GM12878 (cell line): ENCODE measurements around the gene PHAF1. TPM values are rescaled to one million over a fixed set of nuclear protein-coding genes. Genes with fewer than 3 reads are reported as not detected.

Experiments used
- ATF7 ChIP-seq: fragments of 450-650 bp; IDR thresholded peaks from 2 replicates; pipeline ENCODE4 v1.6.1; 2016; ENCODE audit warnings: low read depth, mild to moderate bottlenecking
- BCLAF1 ChIP-seq: fragments of 450-650 bp; IDR thresholded peaks from 2 replicates; pipeline ENCODE4 v1.6.1; 2017; ENCODE audit warnings: antibody characterized with exemption, mild to moderate bottlenecking, moderate library complexity
- CBX5 ChIP-seq: sonication (generic); IDR thresholded peaks from 2 replicates; pipeline ENCODE4 v1.6.1; 2016; ENCODE audit warnings: low read depth, moderate library complexity, mild to moderate bottlenecking, inconsistent platforms
- CREB1 ChIP-seq: IDR thresholded peaks from 2 replicates; pipeline ENCODE4 v1.6.1; 2012; ENCODE audit warnings: low read depth, mild to moderate bottlenecking, inconsistent platforms
- DPF2 ChIP-seq: fragments of 450-650 bp; IDR thresholded peaks from 2 replicates; pipeline ENCODE4 v1.6.1; 2017; ENCODE audit warnings: mild to moderate bottlenecking
- LARP7 ChIP-seq: fragments of 450-650 bp; IDR thresholded peaks from 2 replicates; pipeline ENCODE4 v1.6.1; 2017; ENCODE audit warnings: mild to moderate bottlenecking
- MAX ChIP-seq: IDR thresholded peaks from 2 replicates; pipeline ENCODE4 v1.6.1; 2012; ENCODE audit warnings: low read depth, low read length, improper control_type of control experiment
- MEF2B ChIP-seq: fragments of 450-650 bp; IDR thresholded peaks from 2 replicates; pipeline ENCODE4 v1.6.1; 2018; ENCODE audit warnings: mild to moderate bottlenecking, moderate library complexity; ENCODE audit not compliant: partially characterized antibody, poor library complexity, severe bottlenecking
- NBN ChIP-seq: fragments of 450-650 bp; IDR thresholded peaks from 2 replicates; pipeline ENCODE4 v1.6.1; 2016
- NKRF ChIP-seq: fragments of 450-650 bp; conservative IDR thresholded peaks from 2 replicates; pipeline ENCODE4 v1.6.1; 2017; ENCODE audit warnings: mild to moderate bottlenecking, moderate library complexity
- NR2F1 ChIP-seq: fragments of 450-650 bp; conservative IDR thresholded peaks from 2 replicates; pipeline ENCODE4 v1.6.1; 2017; ENCODE audit warnings: mild to moderate bottlenecking
- PRDM15 ChIP-seq: fragments of 450-650 bp; formaldehyde crosslinking; IDR thresholded peaks from 2 replicates; pipeline ENCODE4 v1.4.0; 2020; ENCODE audit warnings: mild to moderate bottlenecking, moderate library complexity
- RB1 ChIP-seq: fragments of 450-650 bp; formaldehyde crosslinking; IDR thresholded peaks from 2 replicates; pipeline ENCODE4 v1.6.1; 2017; ENCODE audit warnings: mild to moderate bottlenecking, borderline replicate concordance
- RELA ChIP-seq: fragments of 450-650 bp; IDR thresholded peaks from 2 replicates; pipeline ENCODE4 v1.8.0; 2014; ENCODE audit warnings: borderline replicate concordance; ENCODE audit not compliant: partially characterized antibody
- SIN3A ChIP-seq: IDR thresholded peaks from 2 replicates; pipeline ENCODE4 v1.6.1; 2012; ENCODE audit warnings: low read depth, low read length, improper control_type of control experiment
- ZNF622 ChIP-seq: fragments of 450-650 bp; IDR thresholded peaks from 2 replicates; pipeline ENCODE4 v1.6.1; 2017; ENCODE audit warnings: mild to moderate bottlenecking, inconsistent platforms
- polyA plus RNA-seq, 11 experiments: library from polyadenylated mRNA; depleted of rRNA in 4 of 11; unstranded in 6 of 11; stranded (reverse) in 5 of 11; fragments of >200 nt; fragmentation: Nextera tagmentation in 4 of 11; fragmentation: Illumina TruSeq in 1 of 11; extraction: Ambion mirVana in 4 of 11; extraction: Trizol in 1 of 11; gene quantifications; 1 replicate in 1 of 11; 2 replicates in 10 of 11; pipeline versions ENCODE4 v1.2.1 to v1.2.3, GENCODE V29; 2011 to 2016; ENCODE audit warnings: inconsistent platforms in 2 of 11, missing spikeins in 2 of 11, low read depth in 1 of 11
- total RNA-seq, 4 experiments: library from RNA; depleted of rRNA in 3 of 4; stranded (reverse); fragments of >200 nt in 3 of 4; fragmentation: Illumina TruSeq in 1 of 4; extraction: Trizol in 1 of 4; gene quantifications; 2 replicates each; pipeline versions ENCODE4 v1.2.1 to v1.2.3, GENCODE V29; 2013 to 2021
- TF ChIP-seq, protein P1 (sequence below): fragments of 450-650 bp; IDR thresholded peaks from 2 replicates; pipeline ENCODE4 v1.6.1; 2014; ENCODE audit warnings: mild to moderate bottlenecking
- TF ChIP-seq, protein P2 (sequence below): fragments of 150-350 bp; IDR thresholded peaks from 2 replicates; pipeline ENCODE4 v1.6.1; 2014; ENCODE audit warnings: mild to moderate bottlenecking, low read depth, low read length

PHAF1 gene
- total and polyA plus RNA-seq, 10 of the 15 experiments (the other 5 are each of a cell fraction or from before 2014, with no cell fraction given): 4.5 to 20.9 (median 14.9) TPM

DNA sequence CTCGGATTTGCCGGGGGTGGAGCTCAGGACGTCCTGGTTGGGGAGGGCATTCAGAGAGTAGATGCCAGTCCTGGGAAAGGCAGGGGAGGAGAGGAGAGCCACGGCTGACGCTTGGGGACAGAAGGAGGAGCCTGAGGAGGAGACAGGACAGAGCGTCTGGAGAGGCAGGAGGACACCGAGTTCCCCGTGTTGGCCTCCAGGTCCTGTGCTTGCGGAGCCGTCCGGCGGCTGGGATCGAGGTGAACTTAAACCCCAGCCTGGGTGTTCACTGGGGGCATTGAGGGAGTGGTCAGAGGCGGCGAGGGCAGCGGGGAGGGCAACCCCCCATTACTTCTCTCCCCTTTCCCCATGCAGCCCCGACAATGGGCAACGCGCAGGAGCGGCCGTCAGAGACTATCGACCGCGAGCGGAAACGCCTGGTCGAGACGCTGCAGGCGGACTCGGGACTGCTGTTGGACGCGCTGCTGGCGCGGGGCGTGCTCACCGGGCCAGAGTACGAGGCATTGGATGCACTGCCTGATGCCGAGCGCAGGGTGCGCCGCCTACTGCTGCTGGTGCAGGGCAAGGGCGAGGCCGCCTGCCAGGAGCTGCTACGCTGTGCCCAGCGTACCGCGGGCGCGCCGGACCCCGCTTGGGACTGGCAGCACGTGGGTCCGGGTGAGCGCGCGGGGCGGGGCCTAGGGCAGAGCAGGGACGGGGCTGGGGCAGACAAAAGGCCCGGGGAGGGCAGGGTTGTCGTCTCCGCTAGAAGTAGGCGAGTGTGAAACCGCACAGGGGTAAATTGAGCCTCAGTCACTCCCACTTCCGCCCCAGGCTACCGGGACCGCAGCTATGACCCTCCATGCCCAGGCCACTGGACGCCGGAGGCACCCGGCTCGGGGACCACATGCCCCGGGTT lies 64.3 kb downstream of the PHAF1 start (continued):
- TF ChIP-seq NKRF (0 out of 2 replicates have a peak, but pooled peaks have one; percentile 45), PRDM15 (CRISPR knock-in tag) (no peak), NBN (0 out of 2 replicates have a peak, but pooled peaks have one; percentile 27), DPF2 (peak; percentile 85), LARP7 (peak; percentile 77; the same call in 1 of the 2 replicates), ATF7 (peak; percentile 38; the same call in 1 of the 2 replicates), CBX5 (no peak), BCLAF1 (no peak), RELA (no peak), CREB1 (0 out of 2 replicates have a peak, but pooled peaks have one; percentile 25), SIN3A (0 out of 2 replicates have a peak, but pooled peaks have one; percentile 48), MAX (peak; percentile 84), MEF2B (peak; percentile 37), ZNF622 (no peak), NR2F1 (peak; percentile 80), RB1 (peak; percentile 57; the same call in 1 of the 2 replicates)
- TF ChIP-seq, protein P1, sequence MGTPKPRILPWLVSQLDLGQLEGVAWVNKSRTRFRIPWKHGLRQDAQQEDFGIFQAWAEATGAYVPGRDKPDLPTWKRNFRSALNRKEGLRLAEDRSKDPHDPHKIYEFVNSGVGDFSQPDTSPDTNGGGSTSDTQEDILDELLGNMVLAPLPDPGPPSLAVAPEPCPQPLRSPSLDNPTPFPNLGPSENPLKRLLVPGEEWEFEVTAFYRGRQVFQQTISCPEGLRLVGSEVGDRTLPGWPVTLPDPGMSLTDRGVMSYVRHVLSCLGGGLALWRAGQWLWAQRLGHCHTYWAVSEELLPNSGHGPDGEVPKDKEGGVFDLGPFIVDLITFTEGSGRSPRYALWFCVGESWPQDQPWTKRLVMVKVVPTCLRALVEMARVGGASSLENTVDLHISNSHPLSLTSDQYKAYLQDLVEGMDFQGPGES: no peak
- TF ChIP-seq, protein P2, sequence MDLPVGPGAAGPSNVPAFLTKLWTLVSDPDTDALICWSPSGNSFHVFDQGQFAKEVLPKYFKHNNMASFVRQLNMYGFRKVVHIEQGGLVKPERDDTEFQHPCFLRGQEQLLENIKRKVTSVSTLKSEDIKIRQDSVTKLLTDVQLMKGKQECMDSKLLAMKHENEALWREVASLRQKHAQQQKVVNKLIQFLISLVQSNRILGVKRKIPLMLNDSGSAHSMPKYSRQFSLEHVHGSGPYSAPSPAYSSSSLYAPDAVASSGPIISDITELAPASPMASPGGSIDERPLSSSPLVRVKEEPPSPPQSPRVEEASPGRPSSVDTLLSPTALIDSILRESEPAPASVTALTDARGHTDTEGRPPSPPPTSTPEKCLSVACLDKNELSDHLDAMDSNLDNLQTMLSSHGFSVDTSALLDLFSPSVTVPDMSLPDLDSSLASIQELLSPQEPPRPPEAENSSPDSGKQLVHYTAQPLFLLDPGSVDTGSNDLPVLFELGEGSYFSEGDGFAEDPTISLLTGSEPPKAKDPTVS: no peak
